ENCODE data around the gene CPZ.
"Not testable (repeated sequence)": the region's sequence is repeated elsewhere in the genome, so short reads cannot be mapped to it uniquely, and the experiment has no call there.

The CPZ gene

GRCh38 chr4:8641931-8642650 lies 49.5 kb downstream of the CPZ start:
- DNase-seq: no peak

DNA sequence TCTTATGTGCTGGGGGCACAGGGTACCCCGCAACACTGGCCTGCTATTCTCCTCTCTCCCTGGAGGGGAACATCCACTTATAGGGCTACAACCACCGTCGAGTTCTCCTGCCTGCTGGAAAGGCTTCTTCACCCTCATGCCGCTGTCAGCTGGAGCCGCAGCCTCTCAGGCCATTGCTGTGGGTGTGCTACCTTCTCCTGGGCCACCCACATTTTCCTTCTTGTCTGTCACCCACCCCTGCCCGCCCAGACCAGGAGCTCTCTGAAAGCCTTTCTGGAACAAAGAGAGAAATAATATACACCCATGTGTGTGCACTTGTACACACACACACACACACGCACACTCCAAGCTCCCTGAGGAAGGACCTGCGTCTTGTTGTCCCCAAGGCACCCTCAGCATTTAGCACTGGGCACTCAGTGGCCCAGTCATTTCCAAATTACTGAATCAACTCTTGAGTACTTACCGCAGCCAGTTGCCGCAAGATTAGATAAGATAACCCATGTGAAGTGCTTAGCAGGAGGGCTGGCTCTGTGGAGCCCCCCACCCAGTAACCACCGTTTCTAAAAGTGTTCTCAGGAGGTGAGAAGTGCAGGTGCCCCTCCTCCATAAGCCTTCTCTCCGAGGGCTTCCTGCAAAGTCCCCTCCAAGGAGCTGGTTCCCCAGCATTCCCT lies 50.2 kb downstream of the CPZ start:
- no peak for DNase-seq

- no peak for DNase-seq
Measured at GRCh38 chr4:8643441-8643840, 50.9 kb downstream of the CPZ start.

DNA sequence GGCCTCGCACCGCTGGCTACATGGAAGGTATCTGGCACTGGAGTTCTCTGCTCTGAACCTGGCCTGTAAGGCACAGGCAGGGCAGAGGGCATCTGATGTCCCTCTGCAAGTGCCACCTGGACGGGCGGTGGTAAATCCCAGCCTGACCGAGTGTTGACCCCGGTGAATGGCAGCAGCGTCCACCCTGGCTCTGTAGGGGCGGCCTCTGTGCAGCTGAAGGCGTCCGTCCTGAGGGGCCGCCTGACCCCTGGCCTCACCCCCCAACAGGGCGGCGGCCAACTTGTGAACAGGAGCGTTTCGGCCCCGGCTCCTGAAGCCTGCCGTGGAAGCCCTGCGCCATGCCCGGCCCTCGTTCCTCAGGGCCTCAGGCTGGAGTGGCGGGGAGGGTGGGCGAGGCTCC lies 51.4 kb downstream of the CPZ start:
- DNase-seq: no peak

DNA sequence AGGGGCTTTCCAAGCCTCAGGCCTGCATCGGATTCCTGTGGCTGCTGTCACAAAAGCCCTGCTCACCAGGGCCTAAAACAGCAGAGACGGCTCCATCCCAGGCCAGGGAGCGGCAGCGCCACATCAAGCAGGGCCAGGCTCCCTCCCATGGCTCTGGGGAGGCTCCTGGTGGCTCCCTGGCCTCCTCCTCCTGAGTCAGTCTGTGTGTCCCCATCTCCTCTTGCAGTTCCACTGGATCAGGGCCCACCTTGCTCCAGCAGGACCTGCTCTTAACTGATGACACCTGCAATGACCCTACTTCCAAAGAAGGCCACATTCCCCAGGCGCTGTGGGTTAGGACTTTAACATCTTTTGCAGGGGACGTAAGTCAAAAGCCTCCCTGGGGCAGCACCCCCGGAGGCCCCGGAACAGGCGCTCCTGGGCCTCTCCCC lies 51.9 kb downstream of the CPZ start:
- DNase-seq: no peak

DNA sequence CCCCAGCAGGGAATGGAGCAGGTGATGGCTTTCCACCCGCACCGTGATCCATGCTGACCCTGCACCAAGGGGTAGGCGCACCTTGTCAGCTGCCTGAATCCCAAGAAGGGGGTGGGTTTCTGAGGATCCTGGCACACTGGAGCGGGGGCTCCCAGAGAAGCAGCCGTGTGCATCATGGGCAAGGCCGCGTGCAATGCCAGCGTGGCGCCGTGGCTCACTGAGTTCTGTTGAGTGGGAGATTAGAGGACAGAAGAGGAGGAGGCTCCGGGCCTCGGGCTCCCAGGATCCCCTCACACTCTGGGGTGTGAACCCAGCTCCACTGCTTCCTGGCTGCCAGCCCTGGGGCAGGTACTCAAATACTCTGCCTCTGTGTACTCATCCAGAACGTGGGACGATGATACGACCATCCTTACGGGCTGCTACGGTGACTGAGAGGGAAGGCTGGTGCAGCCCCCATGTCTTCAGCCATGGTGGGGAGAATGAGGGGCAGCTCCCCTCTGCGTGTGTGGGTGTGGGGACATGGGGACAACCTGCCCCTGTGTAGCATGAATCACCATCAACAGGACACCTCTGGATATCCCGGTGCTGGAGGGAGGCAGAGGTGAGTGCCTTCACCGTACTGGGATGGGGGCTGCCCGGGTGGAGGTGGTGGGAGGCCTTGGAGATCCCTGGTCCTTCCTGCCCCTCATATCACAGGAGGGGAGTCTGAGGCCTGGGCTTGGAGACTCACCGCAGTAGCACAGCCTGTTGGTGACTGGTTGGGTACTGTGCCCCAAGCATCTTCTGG lies 52.6 kb downstream of the CPZ start:
- DNase-seq: no peak

DNA sequence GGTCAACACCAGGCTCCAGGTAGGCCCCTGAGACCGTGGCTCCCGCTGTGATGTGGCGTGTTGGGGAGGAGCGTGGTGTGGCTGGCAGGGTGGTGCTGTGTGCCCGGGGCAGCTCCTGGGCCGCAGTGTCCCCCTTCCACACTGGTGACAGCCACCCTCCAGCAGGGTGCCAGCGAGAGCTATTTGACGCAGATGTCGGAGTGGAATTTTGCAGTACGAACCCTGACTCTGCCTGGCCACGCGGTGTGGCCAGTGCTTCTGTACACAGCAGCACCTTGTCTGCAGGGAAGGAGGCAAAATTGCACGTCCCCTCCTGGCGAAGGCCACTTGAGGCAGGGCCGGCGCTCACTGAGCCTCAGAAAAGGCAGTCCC lies 53.2 kb downstream of the CPZ start:
- DNase-seq: no peak

- DNase-seq: no peak
Measured at GRCh38 chr4:8646296-8647093, 53.9 kb downstream of the CPZ start.

DNA sequence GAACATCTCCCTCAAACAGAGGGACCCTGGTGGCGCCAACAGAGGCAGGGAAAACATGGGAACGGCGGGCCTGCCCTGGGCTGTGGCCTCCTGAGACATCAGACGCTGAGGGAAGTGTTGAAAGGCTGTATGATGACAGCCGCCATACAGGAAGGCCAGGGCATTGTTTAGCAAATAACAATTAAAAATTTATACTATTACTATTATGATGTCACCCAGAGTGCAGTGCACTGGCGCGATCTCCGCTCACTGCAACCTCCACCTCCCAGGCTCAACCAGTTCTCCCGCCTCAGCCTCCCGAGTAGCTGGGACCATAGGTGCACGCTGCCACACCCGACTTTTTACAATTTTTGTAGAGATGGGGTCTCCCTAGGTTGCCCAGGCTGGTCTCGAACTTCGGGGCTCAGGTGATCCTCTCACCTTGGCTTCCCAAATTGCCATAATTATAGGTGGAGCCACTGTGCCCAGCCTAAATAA lies 54.6 kb downstream of the CPZ start:
- no peak for DNase-seq

DNA sequence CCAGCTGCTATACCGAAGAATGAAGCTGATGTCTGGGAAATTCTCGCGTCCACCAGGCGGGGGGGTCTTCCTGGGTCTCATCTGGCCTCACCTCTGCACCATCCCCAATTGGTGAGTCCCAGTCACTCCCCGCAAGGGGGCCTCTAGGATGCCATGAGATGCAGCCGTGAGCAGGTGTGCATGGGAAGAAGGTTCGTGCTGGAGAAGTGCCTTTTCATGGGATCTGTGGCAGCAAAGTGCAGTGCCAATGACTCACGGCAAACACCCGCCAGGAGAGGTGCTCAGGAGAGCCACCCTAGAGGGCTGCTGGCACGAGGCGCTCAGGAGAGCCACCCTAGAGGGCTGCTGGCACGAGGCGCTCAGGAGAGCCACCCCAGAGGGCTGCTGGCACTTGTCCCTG lies 55.1 kb downstream of the CPZ start:
- DNase-seq: no peak

GRCh38 chr4:8648296-8648695 lies 55.7 kb downstream of the CPZ start:
- DNase-seq: no peak

DNA sequence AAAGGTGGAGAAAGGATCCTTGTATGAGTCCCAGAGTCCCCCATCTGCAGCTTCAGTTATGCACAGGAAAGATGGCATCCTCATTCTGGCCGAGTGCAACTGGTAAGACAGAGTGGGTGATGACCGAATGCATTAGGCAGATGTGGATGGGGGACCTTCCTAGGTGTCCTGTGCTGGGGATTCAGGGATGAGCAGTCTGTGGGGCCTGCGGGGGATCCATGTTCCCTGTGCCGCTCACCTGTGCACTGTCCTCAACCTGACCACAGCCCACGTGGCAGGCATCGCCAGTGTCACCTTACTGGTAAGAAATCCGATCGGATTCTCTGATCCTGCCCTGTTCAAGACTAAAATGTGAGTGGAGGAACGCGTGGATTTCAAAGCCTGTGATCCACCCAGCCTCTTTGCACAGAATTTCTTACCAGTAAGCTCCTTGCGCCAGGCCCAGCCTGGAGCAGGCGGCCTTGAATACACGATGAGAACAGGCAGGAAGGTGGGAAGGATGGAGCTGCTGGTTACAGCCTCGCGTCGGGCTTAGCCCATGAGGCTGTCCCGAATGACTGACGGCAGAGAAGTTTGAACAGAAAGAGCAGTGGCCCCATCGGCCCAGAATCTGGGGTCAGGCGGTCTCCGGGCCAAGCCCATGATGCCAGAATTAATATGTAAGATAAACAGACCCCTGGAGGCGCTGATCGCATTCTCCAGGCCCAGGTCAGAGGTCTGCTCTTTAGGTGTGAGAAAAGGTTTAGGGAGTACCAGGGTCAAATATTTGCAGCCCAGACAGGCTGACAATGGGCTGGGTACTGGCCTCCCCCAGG lies 56.5 kb downstream of the CPZ start:
- DNase-seq: no peak

DNA sequence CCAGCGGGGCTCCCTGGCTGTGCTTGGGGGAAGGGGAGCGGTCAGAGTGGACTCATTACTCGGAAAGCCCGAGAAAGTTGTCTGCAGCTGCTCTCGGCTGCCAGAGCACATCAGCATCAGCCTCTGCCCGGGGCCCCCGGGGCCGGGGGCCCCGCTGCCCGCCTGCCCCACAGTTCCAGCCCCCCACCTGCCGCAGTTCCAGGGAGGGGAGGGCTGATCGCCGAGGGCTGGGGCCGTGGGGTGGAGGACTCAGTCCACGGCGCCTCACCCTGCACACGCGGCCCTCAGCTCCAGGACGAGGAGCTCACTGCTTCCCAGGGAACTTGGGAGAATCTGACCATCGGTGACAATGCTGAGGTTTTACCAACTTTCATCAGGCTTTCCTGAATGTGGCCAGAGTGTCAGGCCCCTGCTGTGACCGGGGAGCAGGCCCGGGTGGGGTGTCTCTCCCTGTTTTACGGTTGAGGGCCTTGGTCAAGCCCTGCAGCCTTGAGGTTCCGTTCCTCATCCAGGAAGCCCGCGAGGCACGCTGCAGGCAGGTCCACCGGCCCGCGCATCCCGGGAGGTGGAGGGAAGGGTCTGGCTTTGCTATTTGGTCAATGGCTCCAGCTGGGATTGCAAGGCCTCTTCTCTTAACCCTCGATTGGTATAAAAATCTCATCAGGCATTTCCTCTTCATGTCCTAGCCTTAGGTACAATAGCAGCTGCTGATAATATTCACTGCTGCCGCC lies 57.2 kb downstream of the CPZ start:
- DNase-seq: no peak

GRCh38 chr4:8651661-8652180 lies 59.2 kb downstream of the CPZ start:
- no peak for DNase-seq

DNA sequence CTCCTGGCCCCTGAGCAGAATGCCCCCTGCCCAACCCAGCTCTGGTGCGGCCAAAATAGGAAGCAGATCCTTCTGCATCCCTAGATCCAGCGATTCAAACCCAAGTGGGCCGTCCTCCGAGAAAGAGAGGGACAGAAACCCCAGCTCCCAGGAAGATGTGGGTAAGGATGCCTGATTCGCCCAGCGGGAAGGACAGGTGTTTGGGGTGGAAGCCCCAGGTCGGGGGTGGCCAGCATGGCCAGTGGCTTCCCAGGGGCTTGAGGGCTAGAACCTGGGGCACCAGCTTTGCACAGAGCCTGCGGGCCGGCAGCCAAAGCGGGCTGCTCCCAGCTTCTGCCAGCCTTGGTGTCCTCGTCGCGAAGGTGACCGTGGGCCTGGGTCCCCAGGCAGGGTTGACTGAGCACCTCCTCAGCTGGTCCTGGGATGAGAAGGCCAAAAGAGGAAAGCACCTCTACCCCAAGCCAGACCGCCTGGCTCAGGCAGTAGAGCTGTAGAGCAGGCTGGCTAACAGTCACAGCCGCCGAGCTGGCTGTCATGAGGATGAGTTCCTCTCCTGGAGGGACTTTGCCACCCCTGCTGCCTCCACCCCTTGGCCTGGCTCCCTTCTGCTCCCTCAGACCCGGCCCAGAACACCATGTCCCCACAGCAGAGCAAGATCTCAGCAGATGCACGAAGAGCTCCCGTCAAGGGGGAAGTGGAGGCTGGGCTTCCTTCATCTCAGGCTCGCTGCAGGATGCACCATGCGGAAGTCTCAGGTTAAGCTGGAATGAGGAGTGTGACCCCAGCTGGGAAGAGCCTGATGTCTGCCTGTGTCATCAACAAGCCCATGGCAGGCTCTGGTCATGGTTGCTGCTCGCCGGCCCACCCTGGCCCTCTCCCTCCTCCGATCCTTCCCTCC lies 59.9 kb downstream of the CPZ start:
- DNase-seq: no peak

GRCh38 chr4:8653326-8654000 lies 60.9 kb downstream of the CPZ start:
- DNase-seq: no peak

DNA sequence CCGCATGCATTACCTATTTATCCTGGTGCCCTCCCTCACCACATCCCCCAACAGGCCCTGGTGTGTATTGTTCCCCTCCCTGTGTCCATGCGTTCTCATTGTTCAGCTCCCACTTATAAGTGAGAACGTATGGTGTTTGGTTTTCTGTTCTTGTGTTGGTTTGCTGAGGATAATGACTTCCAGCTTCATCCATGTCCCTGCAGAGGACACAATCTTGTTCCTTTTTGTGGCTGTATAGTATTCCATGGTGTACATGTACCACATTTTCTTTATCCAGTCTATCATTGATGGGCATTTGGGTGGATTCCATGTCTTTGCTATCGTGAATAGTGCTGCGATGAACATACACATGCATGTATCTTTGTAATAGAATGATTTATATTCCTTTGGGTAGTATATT lies 61.6 kb downstream of the CPZ start:
- DNase-seq: not testable (repeated sequence)

- DNase-seq: no peak
Measured at GRCh38 chr4:8655411-8656184, 63.0 kb downstream of the CPZ start.

DNA sequence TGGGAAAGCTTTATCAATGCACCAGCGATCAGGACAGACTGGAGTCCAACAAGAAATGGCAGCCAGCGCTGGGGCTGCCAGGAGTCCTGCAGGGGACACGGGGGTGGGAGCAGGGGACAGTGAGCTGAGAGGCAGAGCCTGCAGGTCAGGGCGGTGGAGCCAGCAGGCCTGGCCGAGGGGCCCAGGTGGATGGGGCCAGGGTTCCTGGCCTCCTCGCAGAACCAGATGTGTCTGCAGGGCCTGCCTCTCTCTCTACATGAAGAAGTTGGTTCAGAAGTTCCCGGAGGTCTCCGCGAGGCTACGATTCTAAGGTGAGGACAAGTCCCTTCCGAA lies 63.6 kb downstream of the CPZ start:
- no peak for DNase-seq

Measured in stimulated activated CD4-positive, alpha-beta T cell treated with anti-CD3 and anti-CD28 coated beads, Interleukin-12 subunit alpha, Interleukin-12 subunit beta, amount 100 ng/mL, for 4 hours (primary cell).